GM13977 (cell line): Measurements from ENCODE around the gene CHST11.

Experiments
- DNase-seq: peaks from one replicate; pipeline ENCODE4 v3.0.0; 2012; ENCODE audit warnings: low spot score
- in situ Hi-C: fragments of 300-500 bp; cut with MboI; formaldehyde crosslinking; loops from one replicate; pipeline ENCODE4 v1.12.0; 2022; ENCODE audit warnings: low sequenced_read_pairs, low pct_unique_long_range_greater_than_20kb, mixed read lengths, inconsistent platforms; ENCODE audit not compliant: unreplicated experiment
- TF ChIP-seq, protein P1 (sequence below): IDR thresholded peaks from 2 replicates; pipeline ENCODE4 v1.5.1; 2012; ENCODE audit warnings: mild to moderate bottlenecking, control low read depth; ENCODE audit not compliant: insufficient read depth; ENCODE audit errors: extremely low read depth, missing control alignments

CHST11 gene

DNA sequence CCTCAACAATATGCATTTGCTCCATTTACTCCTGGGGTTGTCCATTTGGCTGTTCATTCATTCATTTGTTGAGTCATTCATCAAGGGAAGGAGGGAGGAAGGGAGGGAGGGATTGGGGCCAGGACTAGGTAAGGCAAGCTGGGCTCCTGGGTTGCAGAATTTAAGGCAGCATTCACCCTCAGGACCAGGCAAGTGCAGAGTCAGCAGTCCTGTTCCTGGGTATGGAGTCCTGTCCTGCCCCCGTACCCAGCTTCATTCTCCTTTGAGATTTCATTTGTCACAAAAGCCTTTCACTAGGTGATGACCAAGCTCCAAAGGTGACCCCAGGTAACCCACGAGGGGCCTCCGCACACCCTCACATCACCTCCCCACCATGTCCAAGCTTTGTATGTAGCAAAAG, 178.1 kb downstream of the CHST11 start:
- DNase-seq, result no peak
- TF ChIP-seq, protein P1, sequence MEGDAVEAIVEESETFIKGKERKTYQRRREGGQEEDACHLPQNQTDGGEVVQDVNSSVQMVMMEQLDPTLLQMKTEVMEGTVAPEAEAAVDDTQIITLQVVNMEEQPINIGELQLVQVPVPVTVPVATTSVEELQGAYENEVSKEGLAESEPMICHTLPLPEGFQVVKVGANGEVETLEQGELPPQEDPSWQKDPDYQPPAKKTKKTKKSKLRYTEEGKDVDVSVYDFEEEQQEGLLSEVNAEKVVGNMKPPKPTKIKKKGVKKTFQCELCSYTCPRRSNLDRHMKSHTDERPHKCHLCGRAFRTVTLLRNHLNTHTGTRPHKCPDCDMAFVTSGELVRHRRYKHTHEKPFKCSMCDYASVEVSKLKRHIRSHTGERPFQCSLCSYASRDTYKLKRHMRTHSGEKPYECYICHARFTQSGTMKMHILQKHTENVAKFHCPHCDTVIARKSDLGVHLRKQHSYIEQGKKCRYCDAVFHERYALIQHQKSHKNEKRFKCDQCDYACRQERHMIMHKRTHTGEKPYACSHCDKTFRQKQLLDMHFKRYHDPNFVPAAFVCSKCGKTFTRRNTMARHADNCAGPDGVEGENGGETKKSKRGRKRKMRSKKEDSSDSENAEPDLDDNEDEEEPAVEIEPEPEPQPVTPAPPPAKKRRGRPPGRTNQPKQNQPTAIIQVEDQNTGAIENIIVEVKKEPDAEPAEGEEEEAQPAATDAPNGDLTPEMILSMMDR, result no peak
- in situ Hi-C loops, result no loop called here

GRCh38 chr12:104635607-104636343, 179.0 kb downstream of the CHST11 start:
- TF ChIP-seq, protein P1, result no peak

GRCh38 chr12:104636496-104636895, 179.7 kb downstream of the CHST11 start:
- in situ Hi-C loops, result no loop called here
- TF ChIP-seq, protein P1, result no peak
- DNase-seq, result no peak

More at GRCh38 chr12:104635607-104636343, 179.0 kb downstream of the CHST11 start:
- no peak for DNase-seq
- in situ Hi-C loops, result no loop called here

- in situ Hi-C loops, result no loop called here
Measured at GRCh38 chr12:104637604-104638003, 180.9 kb downstream of the CHST11 start.

GRCh38 chr12:104638218-104638850, 181.6 kb downstream of the CHST11 start:
- in situ Hi-C loops, result no loop called here
- TF ChIP-seq, protein P1, result no peak

More at GRCh38 chr12:104637604-104638003, 180.9 kb downstream of the CHST11 start:
- TF ChIP-seq, protein P1, result no peak
- no peak for DNase-seq

GRCh38 chr12:104638851-104639240, 182.1 kb downstream of the CHST11 start:
- DNase-seq, result no peak
- in situ Hi-C loops, result no loop called here
- TF ChIP-seq, protein P1, result no peak

More at GRCh38 chr12:104638218-104638850, 181.6 kb downstream of the CHST11 start:
- DNase-seq, result no peak
